ENCODE measurements around the gene MGAT4A.

Gene MGAT4A

GRCh38 chr2:98573426-98573825 is 157.5 kb downstream of the MGAT4A start:
- DNase-seq (ENCODE audit: low read depth in 2 of 2) = no peak

GRCh38 chr2:98572676-98573075 is 158.3 kb downstream of the MGAT4A start:
- no peak for DNase-seq (ENCODE audit: low read depth in 2 of 2)

GRCh38 chr2:98572211-98572610 is 158.7 kb downstream of the MGAT4A start:
- no peak for DNase-seq (ENCODE audit: low read depth in 2 of 2)

GRCh38 chr2:98571796-98572195 is 159.1 kb downstream of the MGAT4A start:
- no peak for DNase-seq (ENCODE audit: low read depth in 2 of 2)

- DNase-seq (ENCODE audit: low read depth in 2 of 2) = no peak
These were observed 159.7 kb downstream of the MGAT4A start for GRCh38 chr2:98571121-98571701.

GRCh38 chr2:98570356-98570755 is 160.6 kb downstream of the MGAT4A start:
- DNase-seq (ENCODE audit: low read depth in 2 of 2) = no peak

- no peak for DNase-seq (ENCODE audit: low read depth in 2 of 2)
These were observed 161.0 kb downstream of the MGAT4A start for GRCh38 chr2:98569915-98570314.

- DNase-seq (ENCODE audit: low read depth in 2 of 2) = peak; percentile 30 to 48
These were observed 161.6 kb downstream of the MGAT4A start for GRCh38 chr2:98569197-98569793.

All from activated CD8-positive, alpha-beta memory T cell treated with anti-CD3 and anti-CD28 coated beads for 4 hours (primary cell).